ENCODE data around the gene KANK3.

DNA sequence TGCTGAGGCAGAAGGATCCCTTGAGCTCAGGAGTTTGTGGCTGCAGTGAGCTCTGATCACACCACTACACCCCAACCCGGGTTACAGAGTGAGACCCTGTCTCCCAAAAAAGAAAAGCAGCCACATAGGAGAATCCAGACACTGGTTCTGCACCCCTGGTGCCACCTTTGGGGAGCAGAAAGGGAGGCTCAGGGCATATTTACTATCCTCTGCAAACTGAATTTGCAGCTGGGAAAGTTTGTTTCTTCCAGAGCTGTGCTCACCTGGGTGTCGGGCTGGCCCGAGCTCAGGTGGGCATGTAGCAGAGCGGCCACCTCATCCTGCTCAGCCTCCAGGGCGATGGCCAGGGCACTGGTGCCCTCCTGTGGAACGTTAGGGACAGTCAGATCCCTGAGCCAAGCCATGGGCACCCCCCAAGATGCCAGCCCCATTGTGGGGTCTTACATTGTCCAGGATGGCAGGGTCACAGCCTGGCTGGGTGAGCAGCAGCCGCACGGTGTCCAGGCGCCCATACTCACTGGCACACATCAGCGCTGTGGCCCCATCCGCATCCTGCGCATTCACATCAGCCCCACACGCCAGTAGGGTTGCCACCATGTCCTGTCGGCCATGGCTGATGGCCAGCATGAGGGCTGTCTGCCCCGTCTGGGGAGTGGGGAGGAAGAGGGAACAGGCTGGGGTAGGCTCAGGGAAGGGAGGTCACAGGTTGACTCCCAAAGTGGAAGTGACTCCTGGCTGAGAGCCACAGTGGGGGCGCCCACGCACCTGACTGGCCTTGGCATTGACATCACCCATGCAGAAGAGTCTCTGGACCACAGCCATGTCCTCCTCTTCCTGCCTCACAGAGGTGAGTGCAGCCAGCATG lies 18.6 kb downstream of the KANK3 start:
- TF ChIP-seq, protein P1, sequence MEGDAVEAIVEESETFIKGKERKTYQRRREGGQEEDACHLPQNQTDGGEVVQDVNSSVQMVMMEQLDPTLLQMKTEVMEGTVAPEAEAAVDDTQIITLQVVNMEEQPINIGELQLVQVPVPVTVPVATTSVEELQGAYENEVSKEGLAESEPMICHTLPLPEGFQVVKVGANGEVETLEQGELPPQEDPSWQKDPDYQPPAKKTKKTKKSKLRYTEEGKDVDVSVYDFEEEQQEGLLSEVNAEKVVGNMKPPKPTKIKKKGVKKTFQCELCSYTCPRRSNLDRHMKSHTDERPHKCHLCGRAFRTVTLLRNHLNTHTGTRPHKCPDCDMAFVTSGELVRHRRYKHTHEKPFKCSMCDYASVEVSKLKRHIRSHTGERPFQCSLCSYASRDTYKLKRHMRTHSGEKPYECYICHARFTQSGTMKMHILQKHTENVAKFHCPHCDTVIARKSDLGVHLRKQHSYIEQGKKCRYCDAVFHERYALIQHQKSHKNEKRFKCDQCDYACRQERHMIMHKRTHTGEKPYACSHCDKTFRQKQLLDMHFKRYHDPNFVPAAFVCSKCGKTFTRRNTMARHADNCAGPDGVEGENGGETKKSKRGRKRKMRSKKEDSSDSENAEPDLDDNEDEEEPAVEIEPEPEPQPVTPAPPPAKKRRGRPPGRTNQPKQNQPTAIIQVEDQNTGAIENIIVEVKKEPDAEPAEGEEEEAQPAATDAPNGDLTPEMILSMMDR (IDR thresholded peaks at IDR 0.05 in 4 of 5, conservative IDR thresholded peaks at IDR 0.05 in 1 of 5), result no peak
- no peak for TF ChIP-seq POLR2A (IDR thresholded peaks at IDR 0.05)
